ENCODE results near the gene PHACTR1. TPM values are rescaled to one million over a fixed set of nuclear protein-coding genes. Genes with fewer than 3 reads are reported as not detected.

The PHACTR1 gene
- total and polyA plus RNA-seq, 9 of the 15 experiments (the other 6 are each of a cell fraction or from before 2014, with no cell fraction given), result 11.5 to 32.6 (median 22.0) TPM

GRCh38 chr6:13327691-13328075 is 611.1 kb downstream of the PHACTR1 start (continued):
- TF ChIP-seq CHD7 (IDR thresholded peaks at IDR 0.05; ENCODE audit: low read depth, low read length) (no peak), ELF1 (tag; IDR thresholded peaks at IDR 0.05) (no peak), HDAC8 (tag; IDR thresholded peaks at IDR 0.05) (no peak), ADNP (tag; IDR thresholded peaks at IDR 0.05) (no peak), ZNF324 (CRISPR knock-in tag; IDR thresholded peaks at IDR 0.05) (no peak), RBM39 (optimal IDR thresholded peaks at IDR 0.05; ENCODE audit: low read depth, low read length) (peak; percentile 76), CBX5 (IDR thresholded peaks at IDR 0.05; ENCODE audit: borderline replicate concordance, low read depth) (no peak), ARID1B (IDR thresholded peaks at IDR 0.05) (0 out of 2 replicates have a peak, but pooled peaks have one; percentile 23), ZNF197 (CRISPR knock-in tag; IDR thresholded peaks at IDR 0.05; ENCODE audit: low read depth) (no peak), PRDM10 (IDR thresholded peaks at IDR 0.05; ENCODE audit: partially characterized antibody) (peak; percentile 39)
- TF ChIP-seq, protein P1, sequence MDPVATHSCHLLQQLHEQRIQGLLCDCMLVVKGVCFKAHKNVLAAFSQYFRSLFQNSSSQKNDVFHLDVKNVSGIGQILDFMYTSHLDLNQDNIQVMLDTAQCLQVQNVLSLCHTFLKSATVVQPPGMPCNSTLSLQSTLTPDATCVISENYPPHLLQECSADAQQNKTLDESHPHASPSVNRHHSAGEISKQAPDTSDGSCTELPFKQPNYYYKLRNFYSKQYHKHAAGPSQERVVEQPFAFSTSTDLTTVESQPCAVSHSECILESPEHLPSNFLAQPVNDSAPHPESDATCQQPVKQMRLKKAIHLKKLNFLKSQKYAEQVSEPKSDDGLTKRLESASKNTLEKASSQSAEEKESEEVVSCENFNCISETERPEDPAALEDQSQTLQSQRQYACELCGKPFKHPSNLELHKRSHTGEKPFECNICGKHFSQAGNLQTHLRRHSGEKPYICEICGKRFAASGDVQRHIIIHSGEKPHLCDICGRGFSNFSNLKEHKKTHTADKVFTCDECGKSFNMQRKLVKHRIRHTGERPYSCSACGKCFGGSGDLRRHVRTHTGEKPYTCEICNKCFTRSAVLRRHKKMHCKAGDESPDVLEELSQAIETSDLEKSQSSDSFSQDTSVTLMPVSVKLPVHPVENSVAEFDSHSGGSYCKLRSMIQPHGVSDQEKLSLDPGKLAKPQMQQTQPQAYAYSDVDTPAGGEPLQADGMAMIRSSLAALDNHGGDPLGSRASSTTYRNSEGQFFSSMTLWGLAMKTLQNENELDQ (CRISPR knock-in tag; IDR thresholded peaks at IDR 0.05; ENCODE audit: borderline replicate concordance), result no peak
